Stimulated activated CD8-positive, alpha-beta memory T cell treated with anti-CD3 and anti-CD28 coated beads, Interleukin-12 subunit alpha, Interleukin-12 subunit beta, amount 100 ng/mL, for 24 hours (primary cell): ENCODE results near the gene TST.
A peak's percentile ranks its signal among the peaks of the same experiment; 100 is the strongest.

Source experiments
- DNase-seq: peaks from one replicate; pipeline ENCODE4 v3.0.0-alpha.2; 2020; ENCODE audit errors: extremely low read depth

Gene TST

GRCh38 chr22:37053310-37054055 lies 34.2 kb upstream of the TST start:
- DNase-seq: no peak

- no peak for DNase-seq
Observed at GRCh38 chr22:37052386-37053309, 33.4 kb upstream of the TST start.

- DNase-seq: peak; percentile 58
Observed at GRCh38 chr22:37051391-37052385, 32.4 kb upstream of the TST start, which contains the start of gene KCTD17. Gene KCTD17 (plus strand): TSS chr22:37051742. CDS start chr22:37051761, 19 bp downstream.

- no peak for DNase-seq
Observed at GRCh38 chr22:37050913-37051312, 31.7 kb upstream of the TST start.

- no peak for DNase-seq
Observed at GRCh38 chr22:37049224-37049623, 30.0 kb upstream of the TST start.

GRCh38 chr22:37048133-37048532 lies 28.9 kb upstream of the TST start:
- DNase-seq: no peak

- no peak for DNase-seq
Observed at GRCh38 chr22:37047006-37047405, 27.8 kb upstream of the TST start.

- DNase-seq: no peak
Observed at GRCh38 chr22:37046589-37046988, 27.3 kb upstream of the TST start.

GRCh38 chr22:37045958-37046357 lies 26.7 kb upstream of the TST start:
- no peak for DNase-seq

- no peak for DNase-seq
Observed at GRCh38 chr22:37044634-37045625, 25.7 kb upstream of the TST start.

GRCh38 chr22:37043828-37044538 lies 24.7 kb upstream of the TST start:
- no peak for DNase-seq

- DNase-seq: no peak
Observed at GRCh38 chr22:37043209-37043827, 24.1 kb upstream of the TST start.

GRCh38 chr22:37039466-37039865 lies 20.2 kb upstream of the TST start:
- no peak for DNase-seq

GRCh38 chr22:37037669-37038068 lies 18.4 kb upstream of the TST start:
- DNase-seq: no peak

- no peak for DNase-seq
Observed at GRCh38 chr22:37036655-37037377, 17.6 kb upstream of the TST start.

GRCh38 chr22:37033605-37034430 lies 14.6 kb upstream of the TST start:
- DNase-seq: no peak
